Mucosa of gallbladder (tissue), 1 donor: ENCODE measurements around the gene ESRRA. TPM values are rescaled to one million over a fixed set of nuclear protein-coding genes. Genes with fewer than 3 reads are reported as not detected.
A peak's percentile ranks its signal among the peaks of the same experiment; 100 is the strongest.
"Not testable (repeated sequence)": the region's sequence is repeated elsewhere in the genome, so short reads cannot be mapped to it uniquely, and the experiment has no call there.

Experiments used
- DNase-seq: peaks from one replicate; pipeline ENCODE4 v3.0.0-alpha.2; 2020; ENCODE audit warnings: low spot score
- total RNA-seq: library from RNA; stranded (reverse); gene quantifications from one replicate; pipeline ENCODE4 v1.2.1, GENCODE V29; 2021
- donor health status: DM: no; HTN: no; CAD: no.

Gene ESRRA
- total RNA-seq, 1 donor from 2014 or later: 97.7 TPM

DNA sequence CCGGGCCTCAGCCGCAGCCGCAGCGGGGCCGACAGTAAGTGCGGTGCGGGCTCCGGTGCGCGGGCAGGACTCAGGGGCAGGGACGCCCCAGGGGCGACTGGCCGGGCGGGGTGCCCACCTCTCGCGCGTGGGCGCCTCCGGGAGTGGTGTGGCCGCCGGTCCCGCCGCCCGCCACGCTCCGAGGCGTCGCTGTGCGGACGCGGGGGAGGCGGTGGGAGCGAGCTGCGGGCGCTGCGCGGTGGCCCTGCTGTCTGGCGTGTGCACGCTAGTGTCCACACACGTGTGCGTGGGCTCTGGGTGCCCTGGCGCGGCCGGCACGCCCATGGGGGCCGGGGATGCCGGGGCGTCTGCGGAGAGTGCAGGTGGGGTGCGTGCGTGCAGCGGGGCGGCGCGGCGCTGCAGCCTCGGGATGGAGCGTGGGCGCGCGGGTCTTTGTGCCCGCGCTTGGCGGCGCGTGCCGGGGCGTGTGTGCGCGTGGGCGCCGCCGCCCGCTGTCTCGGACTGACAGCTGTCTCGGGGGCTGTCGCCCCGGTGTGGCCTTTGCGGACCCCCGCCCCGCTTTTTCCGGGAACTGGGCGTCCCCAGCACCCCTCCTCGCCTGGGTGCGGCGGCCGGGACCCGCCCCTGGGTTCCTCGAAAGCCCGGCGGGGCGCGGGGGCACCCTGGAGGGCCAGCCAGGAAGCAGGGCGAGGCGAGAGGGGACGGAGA, 13.4 kb upstream of the ESRRA start:
- DNase-seq: no peak

DNA sequence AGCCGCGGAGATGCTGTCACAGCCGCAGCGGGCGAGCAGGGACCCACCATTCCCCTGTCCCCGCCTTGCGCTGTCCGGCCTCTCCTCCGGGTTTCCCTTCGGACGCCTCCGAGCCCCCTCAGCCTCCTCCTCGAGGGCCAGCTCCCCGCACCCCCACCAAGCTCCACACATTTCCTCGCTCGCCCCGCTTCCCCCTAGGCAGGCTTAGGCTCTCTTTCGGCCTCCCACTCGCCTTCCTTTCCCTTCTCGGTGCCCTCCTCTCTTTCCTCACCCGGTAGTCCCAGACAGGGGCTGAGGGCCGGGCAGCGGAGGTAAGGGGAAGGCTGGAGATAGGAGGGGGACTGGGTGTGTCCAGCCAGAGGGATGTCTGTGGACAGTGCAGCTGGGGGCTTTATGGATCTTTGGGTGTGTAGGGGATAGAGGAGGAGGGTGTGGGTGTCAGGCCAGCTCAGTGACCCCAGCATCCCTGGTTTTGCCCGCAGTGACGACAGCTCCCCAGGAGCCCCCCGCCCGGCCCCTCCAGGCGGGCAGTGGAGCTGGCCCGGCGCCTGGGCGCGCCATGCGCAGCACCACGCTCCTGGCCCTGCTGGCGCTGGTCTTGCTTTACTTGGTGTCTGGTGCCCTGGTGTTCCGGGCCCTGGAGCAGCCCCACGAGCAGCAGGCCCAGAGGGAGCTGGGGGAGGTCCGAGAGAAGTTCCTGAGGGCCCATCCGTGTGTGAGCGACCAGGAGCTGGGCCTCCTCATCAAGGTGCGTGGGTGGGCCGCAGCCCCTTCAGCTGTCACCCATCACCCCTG, 12.7 kb upstream of the ESRRA start:
- no peak for DNase-seq

DNA sequence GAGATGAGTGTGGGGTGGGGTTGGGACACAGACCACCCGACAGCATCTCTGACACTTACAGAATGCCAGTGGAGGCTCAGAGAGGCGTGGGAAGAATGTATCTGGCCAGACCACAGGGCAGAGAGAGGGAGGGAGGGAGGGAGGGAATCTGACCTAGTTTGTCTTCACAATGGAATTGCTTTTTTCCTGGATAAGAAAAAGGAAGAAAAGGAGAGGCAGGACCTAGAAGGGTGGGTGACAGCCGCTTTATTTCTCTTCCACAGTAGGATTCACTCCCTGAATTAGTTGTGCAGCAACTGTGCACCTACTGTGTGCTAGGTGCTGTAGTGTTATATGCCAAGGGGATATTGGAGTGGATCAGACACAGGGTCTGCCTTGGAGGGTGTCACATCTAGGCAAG, 10.6 kb upstream of the ESRRA start:
- no peak for DNase-seq

DNA sequence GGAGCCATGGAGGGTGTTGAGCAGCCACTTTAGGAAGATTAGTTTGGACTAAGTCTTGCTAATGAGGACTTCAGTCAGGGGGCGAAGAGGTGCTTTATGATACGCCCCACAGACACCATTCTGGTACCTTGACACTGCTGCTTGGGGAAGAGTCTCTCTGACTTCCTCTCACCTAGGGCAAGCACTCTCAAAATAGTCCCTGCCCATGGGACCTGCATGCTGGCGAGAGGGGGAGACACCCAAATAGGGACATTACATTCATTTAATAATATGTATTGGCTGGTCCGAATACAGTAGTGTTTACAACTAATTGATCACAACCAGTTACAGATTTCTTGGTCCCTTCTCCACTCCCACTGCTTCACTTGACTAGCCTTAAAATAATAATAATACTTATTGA, 9.6 kb upstream of the ESRRA start:
- DNase-seq: no peak

DNA sequence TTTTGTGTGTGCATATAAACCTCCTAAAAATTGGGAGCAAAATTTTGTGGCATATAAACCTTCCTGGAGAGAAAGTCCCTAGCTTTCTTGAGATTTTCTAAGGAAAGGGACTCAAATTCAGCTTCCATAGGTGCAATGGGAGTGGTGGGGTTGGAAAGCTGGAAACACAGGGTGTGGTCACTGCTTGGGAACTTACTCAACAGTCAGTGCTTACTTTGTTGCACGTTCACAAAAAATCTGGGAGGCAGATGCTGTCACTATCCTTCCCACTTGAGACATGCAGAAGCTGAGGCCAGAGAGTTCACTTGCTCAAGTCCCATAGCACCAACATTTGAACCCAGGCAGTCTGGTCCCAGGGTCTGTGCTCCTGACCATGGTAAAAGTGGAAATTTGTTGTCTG, 9.1 kb upstream of the ESRRA start:
- DNase-seq: no peak

DNA sequence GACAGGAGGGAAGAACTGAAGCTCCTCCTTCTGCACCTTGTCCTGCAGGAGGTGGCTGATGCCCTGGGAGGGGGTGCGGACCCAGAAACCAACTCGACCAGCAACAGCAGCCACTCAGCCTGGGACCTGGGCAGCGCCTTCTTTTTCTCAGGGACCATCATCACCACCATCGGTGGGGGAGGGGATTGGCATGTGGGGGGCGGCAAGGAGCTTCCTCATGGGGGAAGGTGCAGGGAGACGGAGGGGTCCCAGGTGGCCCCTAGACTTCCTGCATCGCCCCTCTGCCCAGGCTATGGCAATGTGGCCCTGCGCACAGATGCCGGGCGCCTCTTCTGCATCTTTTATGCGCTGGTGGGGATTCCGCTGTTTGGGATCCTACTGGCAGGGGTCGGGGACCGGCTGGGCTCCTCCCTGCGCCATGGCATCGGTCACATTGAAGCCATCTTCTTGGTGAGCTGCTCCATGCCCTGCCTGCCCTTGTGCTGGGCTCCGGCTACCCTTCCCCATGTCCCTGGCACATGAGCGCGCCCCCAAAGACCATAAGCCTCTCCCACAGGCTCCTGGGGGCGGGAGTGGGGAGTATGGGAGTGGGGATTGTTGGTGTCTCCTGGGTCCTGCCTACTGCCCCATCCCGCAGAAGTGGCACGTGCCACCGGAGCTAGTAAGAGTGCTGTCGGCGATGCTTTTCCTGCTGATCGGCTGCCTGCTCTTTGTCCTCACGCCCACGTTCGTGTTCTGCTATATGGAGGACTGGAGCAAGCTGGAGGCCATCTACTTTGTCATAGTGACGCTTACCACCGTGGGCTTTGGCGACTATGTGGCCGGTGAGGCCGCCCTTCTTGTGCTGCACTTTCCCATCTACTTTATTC, 8.3 kb upstream of the ESRRA start:
- no peak for DNase-seq

DNA sequence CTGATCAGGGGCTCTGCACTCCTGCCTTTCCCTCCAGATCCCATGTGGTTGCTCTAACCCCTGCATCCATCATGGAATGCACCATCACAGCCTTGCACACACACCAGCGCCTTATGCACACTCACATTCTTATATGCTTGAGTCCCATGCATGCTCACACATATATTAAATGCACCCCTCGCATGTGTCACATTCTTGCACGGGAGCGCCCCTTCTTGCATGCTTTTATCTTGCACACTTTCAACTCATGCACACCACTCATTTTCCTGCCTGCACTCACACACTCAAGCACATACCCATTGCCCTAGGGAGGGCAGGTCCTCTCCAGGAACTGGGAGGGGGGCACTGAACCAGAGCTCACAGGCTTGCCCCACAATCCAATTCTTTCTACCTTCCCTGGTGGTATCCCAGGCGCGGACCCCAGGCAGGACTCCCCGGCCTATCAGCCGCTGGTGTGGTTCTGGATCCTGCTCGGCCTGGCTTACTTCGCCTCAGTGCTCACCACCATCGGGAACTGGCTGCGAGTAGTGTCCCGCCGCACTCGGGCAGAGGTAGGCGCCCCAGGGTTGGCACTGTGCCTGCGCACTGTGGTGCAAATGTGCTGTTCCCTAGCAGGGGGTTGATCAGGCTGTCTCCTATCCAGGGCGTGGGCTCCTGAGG, 7.5 kb upstream of the ESRRA start:
- DNase-seq: no peak

DNA sequence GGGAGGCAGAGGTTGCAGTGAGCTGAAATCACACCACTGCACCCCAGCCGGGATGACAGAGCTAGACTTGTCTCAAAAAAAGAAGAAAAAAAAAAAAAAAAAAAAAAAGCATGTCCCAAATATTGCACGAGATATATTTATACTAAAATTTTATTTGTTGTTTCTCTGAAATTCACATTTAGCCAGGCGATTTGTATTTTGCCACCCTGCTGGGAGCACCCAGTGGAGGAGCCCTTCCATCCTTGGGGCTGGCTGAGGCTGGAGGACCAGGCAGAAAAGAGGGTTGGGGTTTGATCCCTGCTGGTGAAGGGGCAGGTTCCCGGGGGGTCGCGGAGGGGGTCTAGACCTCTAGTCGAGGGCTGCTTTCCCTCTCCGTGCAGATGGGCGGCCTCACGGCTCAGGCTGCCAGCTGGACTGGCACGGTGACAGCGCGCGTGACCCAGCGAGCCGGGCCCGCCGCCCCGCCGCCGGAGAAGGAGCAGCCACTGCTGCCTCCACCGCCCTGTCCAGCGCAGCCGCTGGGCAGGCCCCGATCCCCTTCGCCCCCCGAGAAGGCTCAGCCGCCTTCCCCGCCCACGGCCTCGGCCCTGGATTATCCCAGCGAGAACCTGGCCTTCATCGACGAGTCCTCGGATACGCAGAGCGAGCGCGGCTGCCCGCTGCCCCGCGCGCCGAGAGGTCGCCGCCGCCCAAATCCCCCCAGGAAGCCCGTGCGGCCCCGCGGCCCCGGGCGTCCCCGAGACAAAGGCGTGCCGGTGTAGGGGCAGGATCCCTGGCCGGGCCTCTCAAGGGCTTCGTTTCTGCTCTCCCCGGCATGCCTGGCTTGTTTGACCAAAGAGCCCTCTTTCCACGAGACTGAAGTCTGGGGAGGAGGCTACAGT, 6.1 kb upstream of the ESRRA start:
- DNase-seq: peak; percentile 59

DNA sequence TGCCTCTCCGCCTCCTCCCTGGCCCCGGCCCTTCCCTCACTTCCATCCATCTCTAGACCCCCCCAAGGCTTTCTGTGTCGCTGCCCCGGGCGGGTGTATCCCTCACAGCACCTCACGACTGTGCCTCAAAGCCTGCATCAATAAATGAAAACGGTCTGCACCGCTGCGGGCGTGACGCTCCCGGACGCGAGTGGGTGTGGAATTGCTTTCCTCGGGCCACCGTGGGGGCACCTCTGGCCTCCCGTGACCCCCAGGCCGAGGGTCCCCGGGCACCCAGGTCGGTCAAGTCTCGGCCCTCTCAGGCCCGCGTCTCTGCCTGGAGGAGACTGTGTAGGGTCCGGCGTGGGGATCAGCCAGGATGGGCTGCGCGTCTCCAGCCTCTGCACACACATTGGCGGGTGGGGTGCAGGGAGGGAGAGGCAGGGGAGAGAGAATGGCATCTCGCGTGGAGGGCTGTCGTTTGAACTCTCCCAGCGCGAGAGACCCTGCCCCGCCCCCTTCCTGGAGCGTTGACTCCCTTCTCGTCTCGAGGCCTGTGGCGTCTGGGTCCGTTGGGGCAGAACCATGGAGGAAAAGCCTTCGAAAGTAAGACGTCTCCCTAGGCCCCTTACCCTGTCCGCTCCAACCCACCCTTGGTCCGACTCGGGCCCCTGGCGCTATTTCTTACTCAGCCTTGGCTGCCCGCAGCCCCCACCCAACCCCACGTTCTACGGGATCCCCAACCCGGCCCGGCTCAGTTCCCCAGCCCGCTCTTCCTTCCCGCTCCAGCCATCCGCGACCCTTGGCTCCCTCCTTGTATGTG, 5.3 kb upstream of the ESRRA start, which contains the start of gene CATSPERZ:
Gene CATSPERZ (plus strand): TSS at position 512 of the 802 bp plus-strand sequence. CDS start 53 bp downstream, at position 565.
- DNase-seq: no peak

DNA sequence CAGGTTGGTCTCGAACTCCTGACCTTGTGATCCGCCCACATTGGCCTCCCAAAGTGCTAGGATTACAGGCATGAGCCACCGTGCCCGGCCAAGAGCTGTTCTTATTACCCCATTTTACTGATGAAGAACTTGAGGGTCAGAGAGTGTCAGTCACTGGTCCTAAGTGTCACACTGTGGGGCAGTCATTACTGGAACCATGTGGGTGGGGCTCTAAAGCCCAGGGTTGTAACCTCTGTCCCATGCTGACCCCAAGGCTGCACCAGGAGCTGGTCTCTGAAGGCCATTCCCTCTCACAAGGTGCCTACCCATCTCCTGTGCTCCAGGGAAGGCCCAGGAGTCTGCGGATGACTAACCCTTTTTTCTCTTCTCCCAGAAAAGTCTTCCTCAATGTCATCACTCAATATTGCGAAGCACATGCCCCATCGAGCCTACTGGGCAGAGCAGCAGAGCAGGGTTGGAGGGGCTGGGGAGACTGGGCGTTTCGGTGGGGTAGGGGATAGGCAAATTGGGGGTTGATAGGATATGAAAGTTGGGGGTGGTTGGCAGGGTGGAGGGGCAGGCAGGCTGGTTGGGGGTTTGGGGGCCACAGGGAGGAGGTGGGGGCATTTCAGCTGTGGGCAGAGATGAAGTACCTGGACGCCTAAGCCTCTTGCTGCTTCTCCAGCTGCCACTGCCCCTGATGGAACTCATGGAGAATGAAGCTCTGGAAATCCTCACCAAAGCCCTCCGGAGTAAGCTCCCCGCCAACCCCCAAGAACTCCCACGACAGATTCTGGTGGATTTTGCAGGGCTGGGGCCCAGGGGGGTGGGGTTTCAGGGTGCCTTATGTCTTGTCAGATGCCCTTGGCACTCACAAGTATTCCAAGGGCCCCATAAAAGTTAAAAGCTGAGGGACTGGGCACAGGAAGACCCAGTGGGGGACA, 2.0 kb upstream of the ESRRA start:
- no peak for DNase-seq

DNA sequence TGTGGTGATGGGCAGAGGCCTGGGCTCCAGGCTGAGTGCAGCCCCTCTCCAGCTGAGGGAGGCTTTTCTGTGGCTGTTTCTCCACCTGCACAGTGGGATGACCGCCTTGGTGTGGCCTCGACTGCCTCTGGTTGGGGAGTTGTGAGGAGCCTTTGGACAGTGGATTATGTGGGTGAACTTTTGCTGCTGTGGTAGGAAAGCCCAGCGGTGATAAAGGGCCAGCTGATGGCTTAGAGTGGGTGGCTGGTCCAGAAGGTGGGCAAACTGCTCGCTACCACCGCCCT, 1.4 kb upstream of the ESRRA start:
- DNase-seq: no peak

DNA sequence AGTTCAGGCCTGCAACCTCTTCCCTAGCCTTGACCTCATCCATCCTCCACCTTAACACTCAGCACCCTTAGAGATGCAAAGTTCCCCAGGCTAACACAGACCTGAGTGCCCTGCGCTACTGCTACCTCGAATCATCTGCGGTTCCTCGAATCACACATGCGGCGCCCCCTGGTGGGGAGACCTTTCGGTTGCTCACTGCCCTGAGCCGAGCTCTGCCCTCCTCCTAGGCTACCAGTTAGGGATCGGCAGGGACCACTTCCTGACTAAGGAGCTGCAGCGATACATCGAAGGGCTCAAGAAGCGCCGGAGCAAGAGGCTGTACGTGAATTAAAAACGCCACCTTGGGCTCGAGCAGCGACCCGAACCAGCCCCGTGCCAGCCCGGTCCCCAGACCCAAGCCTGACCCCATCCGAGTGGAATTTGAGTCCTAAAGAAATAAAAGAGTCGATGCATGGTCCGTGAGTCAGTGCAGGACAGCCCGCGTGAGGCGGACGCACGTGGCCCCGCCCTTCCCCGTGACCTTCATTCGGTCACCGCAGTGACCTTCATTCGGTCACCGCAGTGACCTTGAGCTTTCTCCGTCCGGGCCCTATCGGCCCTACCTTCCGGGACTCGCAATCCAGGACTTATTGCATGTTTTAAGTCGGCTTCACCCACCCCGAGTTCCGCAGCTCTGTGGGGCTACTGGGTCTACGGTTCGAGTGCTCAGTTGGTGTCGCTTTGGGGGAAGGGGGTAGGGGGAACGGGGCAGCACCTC, 830 bp upstream of the ESRRA start:
- peak; percentile 95 for DNase-seq

DNA sequence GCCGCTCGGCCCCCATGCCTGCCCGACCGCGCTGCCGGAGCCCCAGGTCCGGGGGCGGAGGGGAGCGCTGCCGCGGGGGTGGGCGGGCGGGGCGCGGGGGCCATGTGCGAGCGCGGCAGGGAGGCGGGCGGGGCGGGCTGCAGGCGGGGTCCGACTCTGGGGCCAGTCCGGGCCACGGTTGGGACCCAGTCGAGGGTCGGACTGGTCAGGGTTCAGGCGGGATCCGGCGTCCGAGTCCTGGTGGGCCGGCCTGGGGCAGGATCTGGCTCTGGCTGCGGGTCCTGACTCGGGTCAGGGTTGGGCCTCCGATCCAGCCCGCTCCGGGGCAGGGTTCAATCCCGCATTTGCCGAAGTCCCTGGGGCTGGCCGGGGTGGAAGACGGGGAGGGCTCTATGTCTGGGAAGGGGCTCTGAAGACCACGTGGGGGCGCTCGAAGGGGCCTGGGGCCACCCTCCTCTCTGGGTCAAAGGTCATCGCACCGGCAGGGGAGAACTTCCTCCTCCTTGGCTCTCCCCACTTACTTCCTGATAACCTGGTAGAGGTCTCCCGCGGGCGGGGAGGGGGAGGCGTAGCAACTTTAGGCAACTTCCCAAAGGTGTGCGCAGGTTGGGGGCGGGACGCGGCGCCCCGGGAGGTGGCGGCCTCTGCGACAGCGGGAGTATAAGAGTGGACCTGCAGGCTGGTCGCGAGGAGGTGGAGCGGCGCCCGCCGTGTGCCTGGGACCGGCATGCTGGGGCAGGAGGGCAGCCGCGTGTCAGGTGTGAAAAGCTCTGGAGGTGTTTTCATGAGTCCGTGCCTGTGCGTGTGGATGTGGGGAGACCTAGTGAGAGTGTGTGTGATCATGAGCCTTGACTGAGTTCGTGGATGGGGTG, 603 bp downstream of the ESRRA start:
- DNase-seq: peak; percentile 77

DNA sequence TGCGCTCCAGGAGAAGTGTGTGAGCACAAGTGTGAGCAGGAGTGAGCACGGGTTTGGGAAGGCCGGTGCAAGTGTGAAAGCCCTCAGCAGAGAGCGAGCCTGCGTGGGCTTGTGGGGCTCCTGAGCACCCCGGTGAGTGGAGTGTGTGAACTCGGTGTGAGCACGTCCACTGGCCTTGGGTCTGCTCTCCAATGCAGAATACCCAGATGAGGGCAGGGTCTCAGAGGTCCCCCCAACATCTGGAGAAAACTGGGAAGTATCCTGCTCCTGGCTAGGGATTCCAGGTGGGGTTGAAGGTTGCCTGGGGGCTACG, 1.2 kb downstream of the ESRRA start:
- DNase-seq: no peak

DNA sequence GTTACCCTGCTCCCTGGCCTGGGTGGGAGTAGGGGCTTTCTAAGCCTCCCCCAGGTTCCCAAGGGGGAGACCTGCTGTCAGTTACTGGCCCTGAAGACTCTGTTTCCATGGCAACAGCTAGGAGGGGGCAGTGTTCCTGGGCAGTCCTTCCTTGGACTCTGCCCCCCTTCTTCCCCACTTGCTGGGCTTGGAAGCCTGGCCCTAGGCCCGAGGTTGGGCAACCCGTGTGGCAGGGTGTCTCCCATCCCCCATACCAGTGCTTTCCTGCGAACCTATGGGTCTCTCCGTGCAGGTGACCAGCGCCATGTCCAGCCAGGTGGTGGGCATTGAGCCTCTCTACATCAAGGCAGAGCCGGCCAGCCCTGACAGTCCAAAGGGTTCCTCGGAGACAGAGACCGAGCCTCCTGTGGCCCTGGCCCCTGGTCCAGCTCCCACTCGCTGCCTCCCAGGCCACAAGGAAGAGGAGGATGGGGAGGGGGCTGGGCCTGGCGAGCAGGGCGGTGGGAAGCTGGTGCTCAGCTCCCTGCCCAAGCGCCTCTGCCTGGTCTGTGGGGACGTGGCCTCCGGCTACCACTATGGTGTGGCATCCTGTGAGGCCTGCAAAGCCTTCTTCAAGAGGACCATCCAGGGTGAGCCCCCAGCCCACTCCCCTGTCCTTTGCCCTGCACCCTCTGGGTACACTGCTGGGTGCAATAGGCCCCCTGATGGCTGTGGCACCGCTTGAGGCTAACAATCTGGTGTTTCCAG, 1.7 kb downstream of the ESRRA start:
- no peak for DNase-seq

DNA sequence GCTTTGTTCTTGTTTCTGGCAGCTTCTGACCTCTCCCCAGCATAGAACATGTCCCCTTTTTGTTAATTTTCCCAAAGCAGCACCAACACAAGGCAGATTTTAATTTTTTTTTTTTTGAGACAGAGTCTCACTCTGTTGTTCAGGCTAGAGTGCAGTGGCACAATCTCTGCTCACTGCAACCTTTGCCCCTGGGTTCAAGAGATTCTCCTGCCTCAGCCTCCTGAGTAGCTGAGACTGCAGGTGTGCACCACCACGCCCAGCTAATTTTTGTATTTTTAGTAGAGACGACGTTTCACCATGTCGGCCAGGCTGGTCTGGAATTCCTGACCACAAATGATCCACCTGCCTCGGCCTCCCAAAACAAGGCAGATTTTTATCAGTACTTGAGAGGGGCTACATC, 2.5 kb downstream of the ESRRA start:
- not testable (repeated sequence) for DNase-seq

DNA sequence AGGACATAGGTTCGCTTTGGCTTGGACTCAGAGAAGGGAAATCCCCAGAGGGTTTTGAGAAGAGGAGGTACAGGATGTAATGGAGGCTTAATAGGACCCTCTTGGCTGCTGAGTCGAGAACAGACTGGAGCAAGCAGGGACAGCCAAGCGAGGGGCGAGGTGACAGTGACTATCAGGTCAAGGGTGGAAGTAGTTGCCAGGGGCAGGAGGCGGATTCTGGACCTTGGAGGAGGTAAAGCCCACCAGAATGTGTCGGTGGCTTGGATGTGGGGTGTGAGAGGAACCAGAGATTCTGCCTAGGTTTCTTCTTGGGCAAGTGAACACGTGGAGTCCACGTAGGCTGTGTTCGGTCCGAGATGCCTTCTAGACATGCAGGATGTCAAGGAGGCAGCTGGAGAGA, 7.6 kb downstream of the ESRRA start:
- DNase-seq: no peak
